H9 (cell line): ENCODE data around the gene RNF126. TPM values are rescaled to one million over a fixed set of nuclear protein-coding genes. Genes with fewer than 3 reads are reported as not detected.

Source experiments
- DNase-seq: peaks from one replicate; pipeline ENCODE4 v3.0.0-alpha.2; 2017
- H2AFZ ChIP-seq: one replicate; pipeline ENCODE4 v1.6.1; 2013; ENCODE audit warnings: mild to moderate bottlenecking, low read length, control low read depth, moderate library complexity
- H2AK5ac ChIP-seq: 2 replicates; pipeline ENCODE4 v1.6.1; 2013; ENCODE audit warnings: low read length, control low read depth, mixed read lengths; ENCODE audit not compliant: insufficient read length
- H2BK120ac ChIP-seq: one replicate; pipeline ENCODE4 v1.6.1; 2013; ENCODE audit warnings: low read depth, mild to moderate bottlenecking, low read length, control low read depth, inconsistent platforms; ENCODE audit not compliant: poor library complexity, severe bottlenecking
- H2BK12ac ChIP-seq: 2 replicates; pipeline ENCODE4 v1.6.1; 2013; ENCODE audit warnings: low read length, control low read depth, mixed read lengths, low read depth; ENCODE audit not compliant: insufficient read length
- H2BK15ac ChIP-seq: 2 replicates; pipeline ENCODE4 v1.6.1; 2013; ENCODE audit warnings: low read depth, low read length, control low read depth
- H2BK20ac ChIP-seq: one replicate; pipeline ENCODE4 v1.6.1; 2013; ENCODE audit warnings: low read depth, mild to moderate bottlenecking, low read length, control low read depth, inconsistent platforms; ENCODE audit not compliant: poor library complexity, severe bottlenecking
- H2BK5ac ChIP-seq: 2 replicates; pipeline ENCODE4 v1.6.1; 2013; ENCODE audit warnings: low read length, control low read depth, mixed read lengths; ENCODE audit not compliant: insufficient read length
- H3K14ac ChIP-seq: 2 replicates; pipeline ENCODE4 v1.6.1; 2013; ENCODE audit warnings: low read length, control low read depth; ENCODE audit not compliant: insufficient read depth
- H3K18ac ChIP-seq: 2 replicates; pipeline ENCODE4 v1.6.1; 2013; ENCODE audit warnings: low read depth, mild to moderate bottlenecking, mixed read lengths, low read length, control low read depth; ENCODE audit not compliant: insufficient read length
- H3K23ac ChIP-seq: 2 replicates; pipeline ENCODE4 v1.6.1; 2013; ENCODE audit warnings: low read length, control low read depth, mixed read lengths, low read depth; ENCODE audit not compliant: insufficient read length
- H3K23me2 ChIP-seq: 2 replicates; pipeline ENCODE4 v1.6.1; 2013; ENCODE audit warnings: low read depth, mild to moderate bottlenecking, mixed read lengths, low read length, control low read depth; ENCODE audit not compliant: insufficient read length, poor library complexity, severe bottlenecking
- H3K27ac ChIP-seq: 2 replicates; pipeline ENCODE4 v1.5.1; 2013; ENCODE audit warnings: low read length, control low read depth, mixed read lengths, low read depth; ENCODE audit not compliant: insufficient read length
- H3K27me3 ChIP-seq: 2 replicates; pipeline ENCODE4 v1.6.1; 2013; ENCODE audit warnings: low read length, control low read depth, inconsistent platforms; ENCODE audit not compliant: insufficient read depth
- H3K4ac ChIP-seq: 2 replicates; pipeline ENCODE4 v1.6.1; 2013; ENCODE audit warnings: low read depth, mild to moderate bottlenecking, control low read depth, inconsistent platforms, low read length, moderate library complexity
- H3K4me1 ChIP-seq: 2 replicates; pipeline ENCODE4 v1.6.1; 2013; ENCODE audit warnings: low read length, control low read depth, inconsistent platforms; ENCODE audit not compliant: insufficient read depth
- H3K4me2 ChIP-seq: 2 replicates; pipeline ENCODE4 v1.6.1; 2013; ENCODE audit warnings: low read length, control low read depth, mixed read lengths; ENCODE audit not compliant: insufficient read length, insufficient read depth
- H3K56ac ChIP-seq: 2 replicates; pipeline ENCODE4 v1.6.1; 2013; ENCODE audit warnings: low read depth, mild to moderate bottlenecking, mixed read lengths, low read length, control low read depth; ENCODE audit not compliant: insufficient read length
- H3K79me1 ChIP-seq: 2 replicates; pipeline ENCODE4 v1.6.1; 2013; ENCODE audit warnings: low read depth, mild to moderate bottlenecking, moderate library complexity, low read length, control low read depth, inconsistent platforms; ENCODE audit not compliant: insufficient read depth, poor library complexity, severe bottlenecking
- H3K79me2 ChIP-seq: 2 replicates; pipeline ENCODE4 v1.6.1; 2013; ENCODE audit warnings: low read length, control low read depth, inconsistent platforms; ENCODE audit not compliant: insufficient read depth
- H3K9ac ChIP-seq: 2 replicates; pipeline ENCODE4 v1.6.1; 2013; ENCODE audit warnings: low read length, control low read depth, mixed read lengths; ENCODE audit not compliant: insufficient read length; ENCODE audit errors: extremely low read depth
- H3K9me3 ChIP-seq: one replicate; pipeline ENCODE4 v1.6.1; 2013; ENCODE audit warnings: low read depth, low read length, inconsistent platforms; ENCODE audit not compliant: control insufficient read depth
- H3T11ph ChIP-seq: one replicate; pipeline ENCODE4 v1.6.1; 2013; ENCODE audit warnings: mild to moderate bottlenecking, low read length, control low read depth, inconsistent platforms
- H4K20me1 ChIP-seq: one replicate; pipeline ENCODE4 v1.6.1; 2013; ENCODE audit not compliant: control insufficient read depth, insufficient read length, insufficient read depth
- H4K5ac ChIP-seq: 2 replicates; pipeline ENCODE4 v1.6.1; 2013; ENCODE audit warnings: low read depth, mild to moderate bottlenecking, mixed read lengths, low read length, control low read depth; ENCODE audit not compliant: insufficient read length
- H4K8ac ChIP-seq: replicated peaks from 2 replicates; pipeline ENCODE4 v1.6.1; 2013; ENCODE audit warnings: low read length, control low read depth, mixed read lengths, low read depth; ENCODE audit not compliant: insufficient read length
- H4K91ac ChIP-seq: 2 replicates; pipeline ENCODE4 v1.6.1; 2013; ENCODE audit warnings: low read depth, mild to moderate bottlenecking, moderate library complexity, mixed read lengths, low read length, control low read depth; ENCODE audit not compliant: insufficient read length
- H3K27ac Mint-ChIP-seq, 3 experiments: 2 replicates in 2 of 3; 3 replicates in 1 of 3; pipeline ENCODE4 v1.8.0; 2020 to 2021; ENCODE audit warnings: mixed read lengths in 3 of 3, mild to moderate bottlenecking in 1 of 3, moderate library complexity in 1 of 3
- H3K27me3 Mint-ChIP-seq: 2 replicates; pipeline ENCODE4 v1.8.0; 2021; ENCODE audit warnings: low read depth, mild to moderate bottlenecking, moderate library complexity, mixed read lengths
- H3K36me3 Mint-ChIP-seq, 3 experiments: 2 replicates in 2 of 3; 3 replicates in 1 of 3; pipeline ENCODE4 v1.8.0; 2020 to 2021; ENCODE audit warnings: low read depth in 3 of 3, mixed read lengths in 3 of 3; ENCODE audit not compliant: insufficient read depth in 1 of 3
- H3K4me1 Mint-ChIP-seq, 2 experiments: 2 replicates each; pipeline ENCODE4 v1.8.0; 2020; ENCODE audit warnings: mixed read lengths in 2 of 2
- H3K4me3 Mint-ChIP-seq, 2 experiments: 2 replicates in 1 of 2; 3 replicates in 1 of 2; pipeline ENCODE4 v1.8.0; 2020 to 2021; ENCODE audit warnings: mild to moderate bottlenecking in 2 of 2, mixed read lengths in 2 of 2, moderate library complexity in 1 of 2
- H3K9me3 Mint-ChIP-seq, 2 experiments: 2 replicates in 1 of 2; 3 replicates in 1 of 2; pipeline ENCODE4 v1.8.0; 2020; ENCODE audit warnings: mild to moderate bottlenecking in 2 of 2, mixed read lengths in 2 of 2, moderate library complexity in 1 of 2
- WGBS: extraction: QIAGEN DNeasy Blood & Tissue Kit; methylation state at CpG from one replicate; pipeline ENCODE4 v1.1.7; 2013; ENCODE audit warnings: missing lambda C conversion rate, low lambda C conversion rate, mixed read lengths; ENCODE audit not compliant: insufficient read length; ENCODE audit errors: extremely low coverage; 5-methylcytosine and 5-hydroxymethylcytosine counted together
- total RNA-seq: library from RNA; stranded (reverse); gene quantifications from 2 replicates; pipeline ENCODE4 v1.2.1, GENCODE V29; 2021
- TF ChIP-seq, protein P1 (sequence below): fragments of 200-600 bp; sonication (generic); conservative IDR thresholded peaks from 3 replicates; pipeline ENCODE4 v1.8.0; 2021; ENCODE audit warnings: antibody characterized with exemption, mild to moderate bottlenecking

The RNF126 gene
- total RNA-seq, 1 experiment from 2014 or later = 81.9 TPM

DNA sequence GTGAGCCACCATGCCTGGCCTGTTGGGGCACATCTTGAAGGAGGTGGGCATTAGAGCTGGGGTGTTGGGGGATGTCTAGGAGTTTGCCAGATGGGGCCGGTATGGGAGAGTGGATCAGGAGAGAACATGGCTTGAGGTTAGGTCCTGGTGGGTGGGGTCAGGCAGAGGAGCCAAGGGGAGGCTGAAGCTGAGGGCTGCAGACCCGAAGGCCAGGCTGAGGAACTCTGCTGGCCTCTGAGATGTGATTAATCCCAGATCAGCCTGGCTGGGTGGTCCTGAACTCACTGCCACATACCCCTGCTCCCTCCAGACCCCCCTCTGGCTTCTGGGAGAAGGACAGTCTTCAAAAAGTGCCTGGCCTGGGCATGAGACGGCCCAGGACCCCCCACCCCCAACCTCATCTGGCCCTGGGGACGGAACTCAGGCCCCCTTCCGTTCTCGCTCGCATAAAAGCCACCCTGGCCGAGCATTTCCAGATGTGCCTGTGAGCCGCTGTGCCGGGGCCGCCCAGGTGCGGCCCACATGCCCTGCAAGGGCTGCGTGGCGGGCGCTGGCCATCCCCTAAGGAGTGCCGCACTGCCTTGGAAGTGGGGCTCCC lies 15.9 kb upstream of the RNF126 start:
- Histone ChIP-seq H2AFZ (no peak overlapping the region), H2AK5ac (no peak overlapping the region), H3K4me2 (peak overlapping the region; percentile 49), H2BK15ac (no peak overlapping the region), H3K79me2 (no peaks in the 10 kb centered on the region), H2BK12ac (no peak overlapping the region), H3K23me2 (peaks cover 8% of the 10 kb centered on the region), H4K20me1 (no peaks in the 10 kb centered on the region), H3K4ac (no peak overlapping the region), H3K9ac (no peak overlapping the region), H3K9me3 (no peaks in the 10 kb centered on the region), H3T11ph (no peak overlapping the region), H4K5ac (no peak overlapping the region), H3K27me3 (no peaks in the 10 kb centered on the region; the same call in 1 of the 2 replicates), H2BK20ac (no peak overlapping the region), H4K8ac (no peak overlapping the region), H3K56ac (no peak overlapping the region), H3K23ac (no peak overlapping the region), H3K79me1 (no peaks in the 10 kb centered on the region), H3K14ac (no peak overlapping the region), H2BK5ac (no peak overlapping the region), H4K91ac (no peak overlapping the region), H3K4me1 (no peaks in the 10 kb centered on the region), H2BK120ac (no peak overlapping the region), H3K27ac (no peak overlapping the region), H3K18ac (no peak overlapping the region)
- Mint-ChIP-seq H3K4me3 (peak overlapping the region; percentile 79 to 86), H3K4me1 (peaks cover 0 to 10% of the 10 kb centered on the region in 2 experiments; a peak in 2 of 4 replicates), H3K27me3 (peaks cover 36% of the 10 kb centered on the region), H3K27ac (no peak overlapping the region), H3K9me3 (no peaks in the 10 kb centered on the region), H3K36me3 (no peaks in the 10 kb centered on the region)
- WGBS = no CpG with 5 or more reads among the region's 16 CpGs
- no peak for DNase-seq
- TF ChIP-seq, protein P1, sequence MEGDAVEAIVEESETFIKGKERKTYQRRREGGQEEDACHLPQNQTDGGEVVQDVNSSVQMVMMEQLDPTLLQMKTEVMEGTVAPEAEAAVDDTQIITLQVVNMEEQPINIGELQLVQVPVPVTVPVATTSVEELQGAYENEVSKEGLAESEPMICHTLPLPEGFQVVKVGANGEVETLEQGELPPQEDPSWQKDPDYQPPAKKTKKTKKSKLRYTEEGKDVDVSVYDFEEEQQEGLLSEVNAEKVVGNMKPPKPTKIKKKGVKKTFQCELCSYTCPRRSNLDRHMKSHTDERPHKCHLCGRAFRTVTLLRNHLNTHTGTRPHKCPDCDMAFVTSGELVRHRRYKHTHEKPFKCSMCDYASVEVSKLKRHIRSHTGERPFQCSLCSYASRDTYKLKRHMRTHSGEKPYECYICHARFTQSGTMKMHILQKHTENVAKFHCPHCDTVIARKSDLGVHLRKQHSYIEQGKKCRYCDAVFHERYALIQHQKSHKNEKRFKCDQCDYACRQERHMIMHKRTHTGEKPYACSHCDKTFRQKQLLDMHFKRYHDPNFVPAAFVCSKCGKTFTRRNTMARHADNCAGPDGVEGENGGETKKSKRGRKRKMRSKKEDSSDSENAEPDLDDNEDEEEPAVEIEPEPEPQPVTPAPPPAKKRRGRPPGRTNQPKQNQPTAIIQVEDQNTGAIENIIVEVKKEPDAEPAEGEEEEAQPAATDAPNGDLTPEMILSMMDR = no peak
